ENCODE data around the gene SORCS2.

Gene SORCS2

DNA sequence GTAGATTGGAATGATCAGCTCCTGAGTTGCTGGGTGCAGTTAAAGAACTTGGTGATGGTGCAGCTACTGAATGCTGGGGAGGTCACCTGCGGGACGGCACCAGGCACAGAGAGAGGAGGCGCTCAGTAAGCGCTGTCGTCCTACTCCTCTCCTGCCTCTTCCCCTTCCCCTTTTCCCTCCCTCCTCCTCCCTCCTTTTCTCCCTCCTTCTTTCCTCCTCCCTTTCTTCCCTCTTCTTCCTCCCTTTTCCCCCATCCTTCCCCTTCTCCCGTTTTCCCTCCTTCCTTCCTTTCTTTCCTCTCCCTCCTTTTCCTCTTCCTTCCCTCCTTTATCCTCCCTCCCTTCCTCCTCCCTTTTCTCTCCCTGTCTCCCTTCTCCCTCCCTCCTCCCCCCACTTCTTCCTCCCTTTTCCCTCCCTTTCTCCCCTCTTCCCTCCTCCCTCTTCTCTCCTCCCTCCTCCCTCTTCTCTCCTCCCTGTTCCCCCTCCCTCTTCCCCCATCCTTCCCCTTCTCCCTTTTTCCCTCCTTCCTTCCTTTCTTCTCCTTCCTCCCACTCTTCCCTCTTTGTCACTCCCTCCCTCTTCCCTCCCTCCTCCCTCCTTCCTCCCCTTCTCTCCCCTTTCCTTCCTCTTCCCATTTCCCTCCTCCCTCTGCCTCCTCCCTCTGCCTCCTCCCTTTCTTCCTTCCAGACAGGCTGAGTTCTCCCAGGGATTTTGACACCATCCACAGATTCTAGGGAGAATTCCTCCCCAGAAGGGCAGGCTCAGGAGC, 330.3 kb downstream of the SORCS2 start:
- DNase-seq: no peak

DNA sequence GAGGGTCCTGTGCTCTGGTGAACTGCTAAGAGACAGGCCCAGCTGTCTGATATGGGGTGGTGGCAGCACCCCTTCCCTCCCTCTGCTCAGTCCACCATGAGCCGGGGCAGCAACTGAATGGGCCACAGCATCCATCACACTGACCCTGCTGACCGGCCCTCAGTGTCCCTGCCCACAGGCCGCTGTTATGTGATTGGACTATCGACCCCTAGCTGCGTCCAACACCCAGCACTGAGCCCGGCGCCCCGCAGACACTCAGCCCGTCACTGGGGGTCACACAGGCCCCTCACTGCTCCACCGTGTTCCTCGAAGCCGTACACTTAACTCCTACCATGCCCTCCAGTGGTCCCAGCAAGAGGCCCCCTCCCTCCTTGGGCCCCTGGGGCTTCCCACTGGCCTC, 331.2 kb downstream of the SORCS2 start:
- no peak for DNase-seq

DNA sequence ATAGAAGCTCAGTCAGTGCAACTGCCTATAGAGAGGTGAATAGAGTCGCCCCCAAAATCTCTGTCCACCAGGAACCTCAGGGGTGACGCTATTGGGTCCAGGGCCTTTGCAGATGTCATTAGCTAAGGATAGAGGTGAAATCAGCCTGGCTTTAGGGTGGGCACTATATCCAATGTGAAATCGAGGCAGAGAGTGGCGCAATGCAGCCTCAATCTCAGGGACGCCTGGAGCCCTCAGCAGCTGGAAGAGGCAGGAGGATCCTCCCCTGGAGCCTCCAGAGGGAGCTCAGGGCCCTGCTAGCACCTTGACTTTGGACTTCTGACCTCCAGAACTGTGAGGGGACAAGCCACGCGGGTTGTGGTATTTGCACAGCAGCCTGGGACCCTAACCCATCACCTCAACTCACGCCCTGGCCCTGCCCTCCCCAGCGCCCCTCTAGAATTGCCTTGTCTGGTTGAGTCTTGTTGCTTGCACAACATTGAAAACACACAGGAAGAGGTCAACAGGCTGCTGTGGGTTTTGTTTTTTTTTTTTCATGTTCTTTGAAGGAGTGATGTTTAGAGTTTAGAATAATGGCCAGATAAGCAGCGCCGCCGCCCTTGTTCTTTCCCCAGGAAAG, 331.8 kb downstream of the SORCS2 start:
- no peak for DNase-seq

DNA sequence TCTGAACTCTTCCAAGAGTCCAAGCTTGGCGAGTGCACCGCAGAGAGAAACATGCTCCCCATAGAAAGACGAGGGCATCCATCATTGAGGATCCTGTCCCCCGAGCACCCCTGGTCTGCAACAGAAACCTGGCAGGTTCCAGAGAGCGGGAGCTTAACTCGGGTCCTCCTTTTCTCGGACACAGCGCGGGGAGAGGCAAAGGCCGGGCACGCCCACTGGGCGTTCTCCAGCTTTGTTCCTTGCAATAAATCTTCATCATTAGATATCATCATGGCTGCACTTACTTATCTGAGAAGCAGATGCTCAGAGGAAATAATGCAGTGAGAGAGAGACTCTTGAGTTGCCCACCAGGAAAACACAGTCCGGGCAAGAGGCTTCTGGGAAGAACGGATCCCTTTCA, 332.5 kb downstream of the SORCS2 start:
- no peak for DNase-seq

DNA sequence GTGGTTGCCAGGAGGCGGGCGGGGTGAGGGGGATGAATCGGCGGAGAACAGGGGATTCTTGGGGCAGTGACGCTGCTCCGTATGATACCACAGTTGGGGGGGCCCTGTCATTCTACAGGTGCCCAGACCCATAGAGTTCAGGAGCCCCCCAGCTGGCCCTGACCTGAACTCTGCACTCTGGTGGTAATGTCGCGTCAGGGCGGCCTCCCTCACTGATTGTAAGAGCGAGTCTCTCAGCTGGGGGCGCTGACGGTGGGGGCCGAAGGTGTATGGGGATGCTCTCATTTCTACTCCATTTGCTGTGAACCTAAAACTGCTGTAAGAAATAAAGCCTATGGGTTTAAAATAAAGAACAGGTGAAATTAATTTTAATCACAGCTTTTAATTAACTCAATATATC, 334.2 kb downstream of the SORCS2 start:
- no peak for DNase-seq

DNA sequence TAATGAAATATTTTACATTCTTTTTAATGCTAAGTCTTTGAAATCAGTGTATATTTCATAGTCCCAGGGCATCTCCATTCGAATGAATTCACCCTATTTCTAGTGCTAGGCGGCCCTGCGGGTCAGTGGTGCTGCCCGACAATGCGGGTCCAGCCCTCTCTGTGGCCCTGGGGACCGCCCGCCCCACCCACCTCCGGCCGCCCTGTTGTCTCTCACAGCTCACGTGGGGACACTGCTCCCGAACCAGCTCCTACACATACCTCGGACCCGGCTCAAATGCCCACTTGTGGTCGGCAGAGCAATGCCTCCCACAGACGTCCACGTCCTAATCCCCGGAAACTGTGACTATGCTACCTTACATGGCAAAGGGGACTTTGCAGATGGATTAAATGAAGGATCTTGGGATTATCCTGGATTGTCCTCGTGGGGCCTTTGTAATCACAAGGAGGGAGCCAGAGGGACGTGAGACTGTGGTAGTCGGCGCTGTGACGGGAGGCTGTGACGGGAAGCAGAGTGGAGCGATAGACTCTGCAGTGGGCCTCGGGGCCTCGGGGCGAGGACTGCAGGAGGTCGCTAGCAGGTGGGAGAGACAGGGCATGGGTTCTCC, 334.7 kb downstream of the SORCS2 start:
- DNase-seq: no peak

DNA sequence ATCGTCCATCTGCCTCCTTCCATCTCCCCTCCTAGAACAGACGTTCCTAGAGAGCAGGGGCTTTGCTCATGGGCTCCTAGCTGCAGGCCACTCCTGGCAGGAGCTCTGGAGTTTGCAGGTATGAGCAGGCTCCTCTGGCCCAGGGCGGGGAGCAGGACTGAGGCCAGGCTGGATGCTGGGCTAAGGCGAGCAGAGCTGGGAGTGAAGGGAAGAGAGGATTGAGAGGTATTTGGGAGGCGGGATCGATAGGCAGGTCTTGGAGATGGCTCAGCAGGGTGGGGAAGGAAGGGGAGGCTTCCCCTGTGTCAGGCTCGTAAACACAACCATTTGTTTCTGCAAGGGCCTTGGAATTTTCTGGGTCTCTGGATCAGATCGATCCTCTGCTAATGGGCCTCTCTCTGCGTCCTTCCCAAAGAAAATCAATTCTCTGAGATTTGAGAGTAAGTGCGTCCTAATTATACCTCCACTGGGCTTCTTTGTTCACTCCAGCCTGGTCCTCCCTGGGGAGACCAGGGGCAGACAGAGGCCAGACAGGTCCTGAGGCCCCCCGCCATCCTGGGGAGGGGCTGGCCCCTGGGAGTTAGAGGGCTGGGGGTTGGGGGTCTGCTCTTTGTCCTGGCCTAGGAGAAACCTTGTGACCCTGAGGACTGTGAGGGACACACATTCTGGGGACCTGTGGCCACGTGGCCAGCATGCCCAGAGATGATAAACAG, 337.2 kb downstream of the SORCS2 start:
- no peak for DNase-seq

DNA sequence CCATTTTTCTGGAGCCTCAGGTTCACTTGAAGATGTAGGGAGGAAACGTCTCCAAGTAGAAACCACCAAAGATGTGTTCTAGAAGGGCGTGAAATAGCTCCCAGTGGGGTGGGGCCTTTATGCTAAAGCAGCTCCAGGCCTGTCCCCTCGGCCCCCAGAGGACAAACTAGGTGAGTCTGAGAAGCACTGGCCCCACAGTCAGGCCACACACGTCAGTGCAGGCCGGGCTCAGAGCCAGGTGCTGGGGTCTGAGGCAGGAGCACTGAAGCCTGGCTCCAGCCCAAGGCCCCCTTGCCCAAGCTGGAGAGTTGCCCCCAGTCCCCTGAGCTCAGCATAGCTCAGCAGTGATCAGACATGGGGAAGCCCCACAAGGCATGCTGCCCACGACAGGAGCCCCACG, 337.7 kb downstream of the SORCS2 start:
- DNase-seq: no peak

DNA sequence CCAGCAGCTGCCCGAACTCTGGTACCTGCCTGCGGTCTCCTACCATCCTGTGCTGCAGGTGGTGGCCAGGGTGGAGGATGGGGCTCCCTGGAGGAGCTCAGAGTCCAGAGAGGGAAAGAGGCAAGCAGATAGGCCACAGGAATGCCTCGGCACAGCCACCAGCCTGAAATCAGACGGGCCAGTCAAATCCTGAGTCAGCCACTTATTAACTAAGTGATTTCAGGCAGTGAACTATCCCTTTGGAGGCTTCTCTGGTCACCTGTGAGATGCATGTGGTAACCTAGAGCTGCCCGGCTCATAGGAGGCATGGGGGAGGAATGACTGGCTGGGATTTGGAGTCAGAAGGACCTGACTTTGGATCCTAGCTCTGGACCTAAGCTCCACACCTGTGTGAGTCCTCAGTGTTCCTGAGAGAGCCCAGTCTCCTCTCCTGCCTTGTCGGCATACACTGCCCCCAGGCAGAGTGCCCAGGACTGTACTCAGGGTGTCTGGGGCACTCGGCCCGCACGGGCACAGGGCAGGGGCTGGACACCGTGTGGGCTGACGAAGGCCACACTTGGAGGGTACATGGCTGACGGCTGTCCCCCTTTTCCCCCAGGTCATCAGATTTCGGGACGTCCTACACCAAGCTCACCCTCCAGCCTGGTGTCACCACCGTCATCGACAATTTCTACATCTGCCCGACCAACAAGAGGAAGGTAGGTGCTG, 338.7 kb downstream of the SORCS2 start:
- no peak for DNase-seq

DNA sequence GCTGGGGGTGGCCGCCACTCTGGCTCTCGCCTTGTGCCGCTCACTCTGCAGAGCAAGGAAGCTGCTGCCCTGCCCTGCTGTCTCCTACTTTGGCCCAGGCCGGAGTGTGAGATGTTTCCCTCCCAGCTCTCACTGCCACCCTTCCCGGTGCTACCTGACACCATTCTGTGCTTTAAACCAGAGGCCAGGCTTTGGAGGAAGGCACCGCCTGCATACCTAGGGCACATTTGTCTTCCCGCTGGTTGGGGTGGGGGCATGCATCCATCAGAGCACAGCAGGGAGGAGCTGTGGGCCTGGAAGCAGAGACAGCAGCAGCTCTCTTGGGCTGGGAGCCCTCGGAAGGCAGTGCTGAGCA, 339.3 kb downstream of the SORCS2 start:
- no peak for DNase-seq

DNA sequence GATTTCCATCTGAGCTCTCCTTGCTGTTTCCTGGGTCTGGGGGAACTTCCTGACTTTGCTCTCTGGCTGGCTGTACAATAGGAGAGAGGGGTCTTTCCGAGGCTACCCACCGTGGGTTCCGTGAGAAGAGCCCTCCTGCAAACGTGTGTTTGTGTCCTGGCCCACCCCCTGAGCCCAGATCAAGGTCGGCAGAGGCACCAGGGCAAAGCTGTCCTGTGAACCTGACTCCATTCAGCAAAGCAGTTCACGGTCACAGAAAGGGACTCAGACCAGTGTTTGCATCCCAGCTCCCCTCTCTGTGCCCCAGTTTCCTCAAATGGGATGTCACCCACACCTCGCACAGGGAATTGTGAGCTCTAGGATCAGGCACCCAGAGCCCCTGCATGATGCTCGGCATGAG, 339.7 kb downstream of the SORCS2 start:
- no peak for DNase-seq

DNA sequence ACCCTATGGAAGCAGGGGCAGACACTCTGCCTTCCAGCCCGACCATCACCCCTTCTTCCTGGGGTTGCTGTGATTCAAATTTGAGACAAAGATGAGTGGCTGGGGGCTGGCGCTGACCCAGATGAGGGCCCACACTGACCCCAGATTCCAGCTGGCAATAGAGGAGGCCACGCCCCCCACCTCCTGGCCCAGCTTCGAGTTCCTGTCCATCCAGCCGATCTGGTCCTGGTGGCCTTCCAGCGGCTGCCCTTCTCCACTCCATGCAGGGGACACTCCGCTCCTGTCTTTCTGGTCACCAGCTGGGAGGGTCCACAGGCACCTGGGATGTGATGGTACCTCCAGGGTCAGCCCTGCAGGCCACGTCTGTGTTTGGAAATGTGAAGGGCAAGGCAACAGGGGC, 340.9 kb downstream of the SORCS2 start:
- no peak for DNase-seq

DNA sequence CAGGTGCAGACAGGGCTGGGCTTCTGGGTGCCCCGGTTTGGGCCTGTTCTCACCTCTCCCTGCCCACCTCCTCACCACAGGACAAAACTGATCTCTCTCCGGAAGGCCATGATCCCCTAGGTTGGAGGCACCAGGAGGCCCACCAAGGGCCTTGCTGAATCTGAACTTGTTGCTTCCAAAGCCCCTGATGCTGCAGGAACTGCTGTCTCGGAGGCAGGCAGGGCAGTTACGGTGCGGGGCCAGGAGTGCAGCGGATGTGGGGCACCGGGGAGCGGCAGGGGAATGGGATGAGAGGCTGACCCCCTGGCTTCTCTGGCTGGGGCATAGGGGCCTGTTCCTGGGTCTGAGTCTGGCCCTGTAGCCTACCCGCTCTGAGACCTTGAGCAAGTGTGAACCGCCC, 342.8 kb downstream of the SORCS2 start:
- DNase-seq: no peak

DNA sequence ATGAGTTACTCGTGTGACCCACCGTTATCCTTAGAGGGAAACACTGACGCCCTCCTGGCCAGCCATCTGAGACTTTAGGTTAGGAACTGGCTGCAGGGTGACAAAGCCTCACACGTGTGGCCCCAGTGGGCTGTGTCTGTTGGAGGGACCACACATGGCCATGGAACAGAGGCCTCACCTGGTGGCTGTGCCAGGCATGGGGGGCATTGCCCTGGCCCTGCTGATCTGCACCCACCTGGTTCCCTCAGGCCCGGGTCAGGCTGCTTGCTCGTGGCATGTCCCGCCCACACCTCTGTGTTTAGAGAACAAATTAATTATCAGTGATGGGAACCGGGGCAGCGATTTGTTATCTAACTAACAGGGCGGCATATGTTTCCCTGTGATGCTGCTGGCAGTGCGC, 343.3 kb downstream of the SORCS2 start:
- DNase-seq: no peak

DNA sequence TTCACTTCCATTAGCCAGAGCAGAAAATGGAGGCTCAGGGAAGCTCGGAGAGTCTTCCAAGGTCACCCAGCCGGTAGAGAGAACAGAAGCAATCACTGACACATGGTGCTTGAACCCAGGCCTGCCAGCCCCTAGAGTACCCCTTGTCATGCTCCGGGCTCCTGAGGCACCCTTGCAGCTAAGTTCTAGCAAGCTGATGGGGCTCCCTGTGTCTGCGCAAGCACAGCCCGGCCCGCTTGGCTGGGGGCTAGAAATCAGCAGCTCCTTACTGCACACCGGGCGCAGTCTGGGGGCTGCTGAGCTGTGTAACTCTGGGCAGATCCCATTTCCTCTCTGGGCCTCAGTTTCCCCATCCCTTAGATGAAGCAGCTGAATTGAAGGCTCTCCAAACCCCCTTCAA, 344.5 kb downstream of the SORCS2 start:
- DNase-seq: no peak

DNA sequence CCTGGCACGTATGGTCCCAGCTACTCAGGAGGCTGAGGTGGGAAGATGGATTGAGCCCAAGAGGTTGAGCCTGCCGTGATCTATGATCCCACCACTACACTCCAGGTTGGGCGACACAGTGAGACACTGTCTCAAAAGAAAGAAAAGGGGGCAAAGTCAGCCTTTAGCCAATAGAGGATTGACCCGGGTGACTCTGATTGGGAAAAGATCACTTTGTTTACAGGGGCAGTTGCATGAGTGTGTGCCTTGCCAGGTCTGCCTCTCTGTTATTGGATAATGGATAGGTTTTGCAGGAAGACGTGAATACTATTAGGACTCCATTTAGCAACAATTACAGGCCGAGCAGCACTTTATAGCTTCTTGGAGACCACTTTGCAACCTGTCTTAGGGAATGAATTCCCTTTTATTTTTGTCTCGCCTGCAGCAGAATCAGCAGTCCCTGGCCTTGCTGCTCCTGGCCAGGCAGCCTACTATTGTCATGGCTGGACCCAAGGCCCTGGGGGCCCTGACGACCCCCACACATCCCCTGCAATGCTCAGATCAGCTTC, 345.6 kb downstream of the SORCS2 start:
- DNase-seq: no peak

DNA sequence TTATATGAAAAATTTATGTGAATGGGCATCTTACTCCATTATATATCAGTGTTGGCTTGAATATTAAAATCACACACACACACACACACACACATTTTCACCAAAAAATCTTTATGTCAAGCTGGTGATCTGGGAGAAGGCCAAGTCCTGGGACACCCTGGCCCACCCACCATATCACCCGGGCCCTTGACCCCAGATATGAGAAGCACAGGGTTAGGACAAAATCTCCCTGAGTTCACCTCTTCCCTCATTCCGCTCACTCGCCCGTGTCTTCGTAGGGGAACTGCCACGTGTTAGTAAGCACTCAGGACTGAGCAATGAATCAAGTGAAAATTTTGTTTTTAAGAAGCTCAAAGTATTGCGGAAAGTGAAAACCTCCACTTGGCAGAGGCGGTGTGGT, 346.2 kb downstream of the SORCS2 start:
- DNase-seq: no peak

DNA sequence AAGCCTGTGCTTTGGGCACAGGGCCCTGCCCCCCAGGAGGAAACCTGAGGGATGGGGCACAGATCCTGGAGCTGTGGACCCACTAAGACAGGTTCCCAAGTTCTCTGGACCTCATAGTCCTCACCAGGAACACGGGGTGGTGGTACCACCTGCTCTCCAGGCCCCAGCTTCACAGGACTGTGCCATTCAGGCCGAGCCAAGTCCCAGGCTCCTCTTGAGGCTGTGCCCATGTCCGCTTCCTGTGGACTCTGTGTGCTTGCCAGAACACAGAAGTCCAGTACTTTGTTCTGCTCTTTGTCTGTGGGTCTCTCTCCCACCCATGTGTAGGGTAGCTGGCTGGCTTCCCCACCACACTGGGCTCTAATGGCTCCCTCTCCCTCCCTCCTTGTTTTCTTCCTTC, 346.8 kb downstream of the SORCS2 start:
- no peak for DNase-seq

DNA sequence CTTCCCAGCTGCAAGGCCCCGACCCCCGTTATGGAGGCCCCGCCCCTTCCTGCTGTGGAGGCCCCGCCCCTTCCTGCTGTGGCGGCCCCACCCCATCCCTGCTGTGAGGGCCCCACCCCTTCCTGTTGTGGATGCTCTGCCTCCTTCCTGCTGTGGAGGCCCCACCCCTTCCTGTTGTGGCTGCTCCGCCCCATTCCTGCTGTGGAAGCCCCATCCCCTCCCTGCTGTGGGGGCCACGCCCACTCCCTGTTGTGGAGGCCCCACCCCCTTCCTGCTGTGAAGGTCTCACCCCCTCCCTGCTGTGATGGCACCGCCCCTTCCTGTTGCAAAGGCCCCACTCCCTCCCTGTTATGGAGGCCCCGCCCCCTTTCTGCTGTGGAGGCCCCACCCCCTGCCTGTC, 347.3 kb downstream of the SORCS2 start:
- no peak for DNase-seq

DNA sequence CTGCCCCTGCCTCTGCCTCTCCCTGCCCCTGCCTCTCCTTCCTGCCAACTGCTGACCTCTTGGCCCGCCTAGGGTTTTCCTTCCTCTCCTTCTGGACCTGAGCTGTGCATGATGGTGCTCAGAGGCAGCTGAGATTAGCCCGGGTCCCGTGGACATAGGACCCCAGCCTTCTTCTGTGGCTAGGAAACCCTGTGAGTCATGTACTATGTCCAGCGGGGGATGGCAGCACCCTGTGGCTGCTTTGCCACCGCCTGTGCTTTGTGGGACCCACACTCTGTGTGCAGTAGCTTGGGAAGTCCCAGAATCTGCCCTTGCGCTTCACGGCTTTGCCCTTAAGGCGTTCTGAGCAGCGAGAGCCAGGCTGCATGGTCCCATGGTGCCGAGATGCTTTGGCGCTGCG, 347.9 kb downstream of the SORCS2 start:
- no peak for DNase-seq

DNA sequence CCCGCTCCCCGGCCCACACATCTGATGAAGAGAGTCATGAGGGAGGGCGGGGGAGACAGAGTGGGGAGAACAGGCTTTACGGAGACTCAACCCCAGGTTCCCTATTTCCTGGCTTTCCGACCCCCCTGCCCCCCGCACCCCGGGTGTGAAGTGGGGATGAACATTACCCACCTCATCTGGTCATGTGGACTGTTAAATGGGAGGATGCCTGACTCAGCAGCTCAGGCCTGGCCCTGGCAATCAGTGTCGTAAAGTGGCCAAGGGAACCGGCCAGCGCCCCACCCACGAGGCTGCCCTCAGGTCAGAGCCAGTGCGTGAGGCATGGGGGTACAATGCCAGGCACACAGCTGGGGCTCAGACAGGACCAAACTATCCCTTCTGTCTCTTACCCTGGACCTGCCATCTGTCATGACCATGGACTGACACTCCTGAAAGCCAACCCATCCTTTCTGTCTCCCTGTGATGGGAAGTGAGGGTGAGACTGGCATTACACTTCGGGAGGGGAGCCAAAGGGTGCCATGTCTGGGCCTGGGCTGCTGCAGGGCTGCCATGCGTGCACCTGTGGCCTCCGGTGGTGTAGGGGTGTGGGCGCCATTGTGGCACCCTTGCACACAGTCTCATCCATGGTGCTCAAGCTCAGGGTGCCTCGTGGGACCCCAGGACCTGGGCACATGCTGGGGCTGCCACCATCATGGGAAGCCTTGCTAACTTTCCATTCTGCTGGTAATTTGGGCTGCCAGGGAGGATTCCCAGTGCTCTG, 348.5 kb downstream of the SORCS2 start:
- DNase-seq: no peak

DNA sequence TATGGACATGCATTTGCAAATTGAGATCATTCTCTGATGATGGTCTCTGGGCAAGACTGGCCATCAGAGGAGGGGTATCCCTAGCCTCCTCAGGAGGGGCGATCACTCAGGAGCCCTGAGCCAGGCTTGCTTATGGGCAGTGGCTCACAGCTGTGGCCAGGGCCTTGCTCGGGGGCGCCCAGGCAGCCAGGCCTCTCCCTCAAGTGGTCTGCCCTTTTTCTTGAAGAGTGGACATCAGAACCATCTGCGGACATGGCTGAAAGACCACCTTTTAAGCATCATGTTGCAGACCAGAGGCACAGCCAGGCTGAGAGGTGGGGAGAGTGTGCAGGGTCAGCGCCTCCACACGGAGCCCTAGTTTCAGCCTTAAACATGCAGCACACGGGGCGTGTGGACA, 349.1 kb downstream of the SORCS2 start:
- no peak for DNase-seq
